GM18511 (cell line): Measurements from ENCODE around the gene BCAT1.
A peak's percentile ranks its signal among the peaks of the same experiment; 100 is the strongest.
"Not testable (repeated sequence)": the region's sequence is repeated elsewhere in the genome, so short reads cannot be mapped to it uniquely, and the experiment has no call there.

Source experiments
- ATAC-seq: cut with Tn5 transposase; IDR thresholded peaks from one replicate; pipeline ENCODE4 v1.9.1; 2021; ENCODE audit warnings: mild to moderate bottlenecking, moderate library complexity; ENCODE audit not compliant: unreplicated experiment

BCAT1 gene

DNA sequence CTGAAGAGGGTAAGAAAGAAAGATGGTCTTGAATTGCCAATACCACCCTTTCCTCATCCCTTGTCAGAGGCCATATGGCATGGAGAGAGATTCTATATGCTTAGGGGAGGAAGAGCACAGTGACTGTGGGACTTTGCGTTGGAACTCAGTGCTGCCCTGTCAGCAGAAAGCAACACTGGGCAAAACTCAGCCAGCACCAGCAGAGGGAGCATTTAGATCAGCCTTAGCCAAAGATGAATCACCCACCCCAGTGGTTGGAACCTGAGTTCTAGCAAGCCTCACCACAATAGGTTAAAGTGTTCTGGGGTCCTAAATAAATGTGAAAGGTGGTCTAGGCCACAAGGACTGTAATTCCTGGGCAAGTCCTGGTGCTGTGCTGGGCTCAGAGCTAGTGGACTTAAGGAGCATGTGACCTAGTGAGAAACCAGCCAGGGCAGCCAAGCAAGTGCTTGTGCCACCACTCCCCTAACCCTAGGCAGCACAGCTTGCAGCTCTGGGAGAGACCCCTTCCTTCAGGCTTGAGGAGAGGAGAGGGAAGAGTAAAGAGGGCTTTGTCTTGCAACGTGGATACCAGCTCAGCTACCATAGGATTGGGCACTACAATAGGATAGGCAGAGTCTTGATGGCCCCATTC is 11.4 kb upstream of the BCAT1 start:
- peak; percentile 90 for ATAC-seq

DNA sequence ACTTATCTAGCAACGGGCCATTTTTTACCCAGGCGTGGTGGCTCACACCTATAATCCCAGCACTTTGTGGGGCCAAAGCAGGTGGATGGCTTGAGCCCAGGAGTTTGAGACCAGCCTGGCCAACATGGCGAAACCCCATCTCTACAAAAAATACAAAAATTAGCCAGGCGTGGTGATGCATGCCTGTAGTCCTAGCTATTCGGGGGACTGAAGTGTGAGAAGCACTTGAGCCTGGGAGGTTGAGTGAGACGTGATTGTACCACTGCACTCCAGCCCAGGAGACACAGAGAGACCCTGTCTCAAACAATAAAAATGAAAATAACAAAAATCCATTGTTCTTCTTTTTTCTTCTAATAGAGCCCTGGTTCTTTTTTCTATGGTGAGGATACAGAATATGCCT is 7.5 kb upstream of the BCAT1 start:
- ATAC-seq: not testable (repeated sequence)

DNA sequence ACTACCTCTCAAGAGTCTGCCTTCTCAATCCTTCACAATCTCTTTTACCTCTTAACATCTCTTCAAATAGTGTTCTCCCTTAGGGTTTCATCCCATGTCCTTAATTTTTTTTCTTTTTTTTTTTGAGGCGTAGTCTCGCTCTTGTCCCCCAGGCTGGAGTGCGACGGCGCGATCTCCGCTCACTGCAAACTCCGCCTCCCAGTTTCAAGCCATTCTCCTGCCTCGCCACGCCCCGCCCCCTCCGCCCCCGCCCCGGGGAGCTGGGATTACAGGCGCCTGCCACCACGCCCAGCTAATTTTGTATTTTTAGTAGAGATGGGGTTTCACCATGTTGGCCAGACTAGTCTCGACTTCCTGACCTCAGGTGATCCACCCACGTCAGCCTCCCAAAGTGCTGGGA is 7.0 kb upstream of the BCAT1 start:
- ATAC-seq: no peak

DNA sequence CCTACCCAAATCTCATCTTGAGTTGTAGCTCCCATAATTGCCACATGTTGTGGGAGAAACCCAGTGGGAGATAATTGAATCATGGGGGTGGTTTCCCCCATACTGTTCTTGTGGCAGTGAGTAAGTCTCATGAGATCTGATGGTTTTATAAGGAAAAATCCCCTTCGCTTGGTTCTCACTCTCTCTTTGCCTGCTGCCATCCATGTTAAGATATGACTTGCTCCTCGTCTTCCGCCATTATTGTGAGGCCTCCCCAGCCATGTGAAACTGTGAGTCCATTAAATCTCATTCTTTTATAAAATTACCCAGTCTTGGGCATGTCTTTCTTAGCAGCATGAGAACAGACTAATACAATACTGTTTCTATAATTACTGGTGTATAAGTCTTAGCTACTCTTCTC is 6.5 kb upstream of the BCAT1 start:
- ATAC-seq: no peak

DNA sequence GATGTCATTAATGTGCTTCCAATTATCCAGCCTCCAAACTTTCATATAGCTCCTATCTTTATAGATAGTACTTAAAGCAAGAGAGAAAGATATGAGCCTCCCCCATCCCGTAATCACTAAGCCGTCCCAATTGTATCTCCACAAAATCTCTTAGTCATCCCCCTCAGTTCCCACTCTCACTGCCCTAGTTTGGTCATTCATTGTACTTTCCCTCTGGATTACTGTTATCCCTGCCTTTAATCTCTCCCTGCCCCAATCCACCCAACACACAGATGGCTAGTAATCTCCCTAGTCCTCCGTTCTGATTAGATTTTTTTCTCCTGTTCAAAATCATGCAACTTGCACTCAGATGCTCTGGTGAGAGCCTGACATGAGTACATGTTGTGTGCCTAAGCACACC is 5.4 kb upstream of the BCAT1 start:
- ATAC-seq: no peak

DNA sequence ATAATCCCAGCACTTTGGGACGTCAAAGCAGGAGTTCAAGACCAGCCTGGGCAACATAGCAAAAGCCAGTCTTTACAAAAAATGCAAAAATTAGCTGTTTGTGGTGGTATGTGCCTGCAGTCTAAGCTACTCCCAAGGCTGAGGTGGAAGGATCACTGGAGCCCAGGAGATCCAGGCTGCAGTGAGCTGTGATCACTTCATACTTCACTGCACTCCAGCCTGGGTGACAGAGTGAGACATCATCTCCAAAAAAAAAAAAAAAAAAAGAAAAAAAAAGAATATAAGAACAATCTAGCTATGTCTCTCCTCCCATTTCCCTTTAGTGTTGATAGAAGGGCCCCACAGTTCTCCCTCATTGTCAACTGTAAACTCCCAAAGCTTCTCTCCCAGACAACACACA is 3.5 kb upstream of the BCAT1 start:
- ATAC-seq: no peak

DNA sequence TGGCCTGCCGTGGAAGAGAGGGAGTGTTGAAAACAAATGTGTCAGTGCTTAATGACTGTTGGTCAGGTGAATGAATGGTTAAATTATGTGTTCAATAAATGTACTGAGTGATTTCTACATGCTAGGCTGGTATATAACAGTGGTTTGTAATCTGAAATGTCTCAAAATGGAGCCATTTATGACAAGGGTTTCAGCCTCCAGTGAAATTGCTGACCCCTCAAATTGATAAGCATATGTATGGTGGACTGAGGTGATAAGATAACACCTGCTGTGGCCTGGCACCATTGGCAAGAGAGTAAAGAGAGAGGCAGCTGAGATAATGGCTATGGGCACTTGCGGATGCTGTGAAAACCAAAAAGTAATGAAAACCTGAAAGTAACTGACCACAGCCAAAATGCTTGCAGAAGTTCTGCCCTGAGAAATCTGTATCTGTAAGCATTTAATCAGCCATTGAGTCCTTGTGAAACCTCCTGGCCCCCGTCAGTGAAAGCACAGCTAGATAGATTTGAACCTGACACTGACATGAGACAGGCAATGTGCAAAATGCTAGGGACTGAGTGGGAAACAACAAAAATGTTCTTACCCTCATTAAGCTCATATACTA is 1.4 kb upstream of the BCAT1 start:
- peak; percentile 49 for ATAC-seq

DNA sequence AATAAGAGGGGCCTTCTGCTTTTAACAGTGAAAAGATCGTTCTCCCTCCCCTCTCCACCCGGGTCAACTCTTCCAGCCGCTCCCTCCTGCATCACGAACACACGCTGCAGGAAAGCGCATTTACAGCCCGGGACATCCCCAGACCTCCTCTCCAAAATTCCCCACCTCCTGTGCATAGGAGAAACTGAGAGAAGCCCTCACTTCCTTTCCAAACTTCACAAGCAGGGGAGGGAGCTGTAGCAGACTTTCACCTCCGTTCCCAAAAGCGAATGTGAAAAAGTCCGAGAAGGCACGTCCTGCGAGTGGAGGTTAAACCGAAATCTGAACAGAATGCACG is 513 bp downstream of the BCAT1 start:
- no peak for ATAC-seq

DNA sequence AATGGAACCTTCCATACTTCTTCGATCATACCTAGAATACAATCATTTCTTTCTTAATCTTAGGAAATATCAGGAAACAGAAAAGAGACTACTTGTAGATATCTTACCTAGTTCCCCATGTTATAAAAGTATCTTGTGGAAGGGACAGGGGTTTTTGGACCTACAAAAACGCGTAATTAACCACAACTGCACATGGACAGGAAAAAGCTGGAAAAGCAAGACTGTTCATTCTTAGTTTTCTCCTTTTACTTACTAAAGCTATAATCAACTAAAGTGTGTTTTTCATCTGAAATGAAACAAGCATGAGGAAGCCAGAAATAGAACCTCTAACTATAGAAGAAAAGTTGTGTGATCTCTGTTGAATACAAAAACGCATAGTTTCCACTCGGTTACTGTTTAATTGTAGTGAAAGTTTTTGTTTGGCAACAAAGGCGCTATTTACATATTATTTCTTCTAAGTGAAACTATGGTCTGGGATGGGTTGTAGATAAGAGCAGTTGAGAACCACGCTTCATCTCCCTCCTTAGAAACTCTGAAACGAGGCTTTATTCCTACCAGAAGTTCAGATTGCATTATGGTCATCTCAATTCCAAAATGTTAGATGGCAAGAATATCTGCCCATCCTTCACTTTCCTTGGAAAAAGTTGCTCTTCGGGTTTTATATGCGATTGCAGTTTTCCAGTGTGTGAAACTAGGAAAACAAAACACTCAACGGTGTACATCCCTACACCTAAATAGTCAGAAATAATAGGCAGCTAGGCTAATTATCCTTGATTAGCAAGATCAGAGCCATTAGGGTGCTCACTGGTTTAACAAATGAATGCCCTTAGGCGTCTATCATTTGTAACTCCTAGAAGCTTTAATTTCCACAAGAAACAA is 1.1 kb downstream of the BCAT1 start:
- peak; percentile 34 for ATAC-seq

DNA sequence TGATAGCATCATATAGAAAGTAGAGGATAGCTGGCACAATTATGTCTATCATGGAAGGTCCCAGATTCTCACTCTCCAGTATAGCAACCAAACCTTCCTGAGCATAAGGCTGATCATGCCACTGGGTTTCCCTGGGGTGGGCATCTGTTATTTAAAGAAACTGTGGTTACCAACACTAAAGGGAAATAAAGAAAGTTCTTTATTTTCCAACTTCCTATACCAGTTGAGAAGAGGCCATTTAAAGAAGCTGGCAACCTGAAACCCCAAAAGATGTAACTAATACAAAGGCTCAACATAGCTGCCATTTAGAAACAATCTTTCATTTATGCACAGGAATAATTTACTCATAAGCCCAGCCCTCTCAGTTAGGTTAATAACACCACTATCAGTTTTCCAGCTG is 3.1 kb downstream of the BCAT1 start:
- ATAC-seq: no peak

DNA sequence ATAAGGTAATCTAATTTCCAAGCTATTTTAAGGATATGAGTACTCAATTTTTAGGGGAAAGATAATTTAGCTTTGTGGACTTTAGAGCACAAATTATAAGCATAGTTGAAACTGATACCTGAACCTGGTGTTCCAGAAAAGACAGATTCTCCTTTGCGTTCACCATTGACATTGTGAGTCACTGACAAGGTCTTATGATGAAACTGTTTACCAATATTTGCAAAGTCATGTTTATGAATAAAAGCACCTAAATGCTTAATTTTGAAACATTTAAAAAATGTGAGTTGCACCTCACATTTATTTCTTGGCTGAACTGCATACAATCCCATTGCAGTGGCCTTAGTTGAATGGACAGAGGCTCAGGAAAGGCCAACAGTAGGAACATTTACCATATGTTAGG is 3.9 kb downstream of the BCAT1 start:
- no peak for ATAC-seq

DNA sequence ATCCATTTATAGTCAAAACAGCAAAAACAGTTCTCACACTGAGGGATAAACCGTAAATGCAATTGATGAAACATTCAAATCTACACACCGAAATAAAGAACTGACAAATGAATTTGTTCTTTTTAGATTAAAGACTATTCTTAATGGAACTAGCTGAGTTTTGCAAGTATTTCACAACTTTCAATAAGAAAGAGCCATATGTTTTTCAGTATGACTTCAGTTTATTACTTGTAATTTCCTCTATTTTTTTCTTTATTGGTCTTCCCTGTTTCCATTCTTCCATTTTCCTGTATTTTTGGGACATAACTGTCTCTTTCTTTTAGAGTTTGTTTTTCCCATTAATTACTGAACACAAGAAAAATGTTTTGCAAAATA is 4.3 kb downstream of the BCAT1 start:
- no peak for ATAC-seq

DNA sequence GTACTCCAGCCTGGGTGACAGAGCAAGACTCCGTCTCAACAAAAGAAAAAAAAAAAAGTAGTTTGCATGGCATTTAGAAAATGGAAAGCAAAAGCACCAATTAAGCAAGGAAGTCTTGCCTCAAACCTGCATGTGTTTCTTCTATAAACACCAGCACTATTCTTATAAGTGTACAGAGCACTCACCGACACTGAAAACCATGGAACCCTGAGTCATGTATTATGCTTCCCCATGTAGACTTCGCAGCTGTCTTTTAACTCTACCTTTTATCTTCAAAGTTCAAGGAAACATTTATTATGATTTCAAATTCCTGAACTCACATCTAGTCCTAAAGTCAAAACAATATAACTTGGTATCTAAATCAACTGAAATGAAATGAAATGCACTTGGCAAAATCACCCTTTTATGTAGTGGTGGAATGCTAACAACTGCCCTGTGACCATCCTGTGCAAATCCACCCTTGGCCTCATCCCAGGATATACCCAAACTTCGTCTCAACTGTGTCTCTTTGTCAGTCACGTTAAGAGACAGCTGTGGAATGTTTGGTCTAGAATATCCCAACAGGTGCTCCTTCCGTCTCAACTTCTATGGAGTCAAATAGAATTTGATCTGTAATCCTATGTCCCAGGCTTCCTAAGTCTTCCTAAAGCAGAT is 4.8 kb downstream of the BCAT1 start:
- no peak for ATAC-seq

DNA sequence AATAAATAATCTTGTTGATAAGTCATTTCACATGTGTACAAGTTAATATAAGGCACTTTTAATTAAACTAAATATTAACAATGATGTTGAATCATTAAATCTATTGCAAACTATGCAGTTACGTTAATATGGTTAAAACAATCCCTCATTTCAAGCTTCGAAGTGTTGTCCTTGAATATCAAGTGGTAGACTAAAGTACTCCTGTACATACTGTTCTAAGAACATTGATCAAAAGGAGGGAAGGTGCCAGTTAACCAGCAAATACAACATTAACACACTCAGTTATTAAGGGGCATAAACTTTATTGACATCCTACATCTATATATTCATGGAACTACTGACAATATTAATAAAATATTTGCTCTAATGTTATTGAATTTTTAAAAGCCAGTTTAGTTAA is 8.7 kb downstream of the BCAT1 start:
- no peak for ATAC-seq

DNA sequence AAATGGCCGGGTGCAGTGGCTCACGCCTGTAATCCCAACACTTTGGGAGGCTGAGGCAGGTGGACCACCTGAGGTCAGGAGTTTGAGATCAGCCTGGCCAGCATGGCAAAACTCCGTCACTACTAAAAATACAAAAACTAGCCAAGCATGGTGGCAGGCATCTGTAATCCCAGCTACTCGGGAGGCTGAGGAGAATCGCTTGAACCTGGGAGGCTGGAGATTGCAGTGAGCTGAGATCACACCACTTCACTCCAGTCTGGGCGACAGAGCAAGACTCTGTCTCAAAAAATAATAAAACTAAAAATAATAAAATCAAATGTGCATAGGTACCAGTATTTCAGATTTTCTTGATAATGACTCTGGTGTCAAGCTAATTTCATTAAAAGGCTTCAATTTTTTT is 9.3 kb downstream of the BCAT1 start:
- ATAC-seq: not testable (repeated sequence)

DNA sequence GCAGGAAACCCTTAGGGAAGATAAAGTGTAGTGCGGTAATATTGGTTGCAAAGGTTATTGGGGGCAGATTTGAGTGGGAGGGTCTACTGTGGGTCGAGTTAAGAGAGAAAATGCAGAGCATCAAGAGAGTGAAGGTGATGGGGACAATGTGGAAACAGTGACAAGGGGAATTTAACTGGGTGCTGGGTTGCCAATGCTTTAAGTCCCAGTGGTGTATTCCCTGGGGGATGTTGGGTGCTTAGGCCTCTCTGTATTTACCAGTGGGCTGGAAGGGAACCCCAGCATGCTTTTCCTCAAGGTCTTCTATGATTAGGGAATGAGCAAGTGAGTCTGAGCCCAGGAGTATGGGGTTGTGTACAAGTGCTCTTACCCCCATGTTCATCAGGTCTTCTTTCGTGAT is 10.6 kb downstream of the BCAT1 start:
- no peak for ATAC-seq

DNA sequence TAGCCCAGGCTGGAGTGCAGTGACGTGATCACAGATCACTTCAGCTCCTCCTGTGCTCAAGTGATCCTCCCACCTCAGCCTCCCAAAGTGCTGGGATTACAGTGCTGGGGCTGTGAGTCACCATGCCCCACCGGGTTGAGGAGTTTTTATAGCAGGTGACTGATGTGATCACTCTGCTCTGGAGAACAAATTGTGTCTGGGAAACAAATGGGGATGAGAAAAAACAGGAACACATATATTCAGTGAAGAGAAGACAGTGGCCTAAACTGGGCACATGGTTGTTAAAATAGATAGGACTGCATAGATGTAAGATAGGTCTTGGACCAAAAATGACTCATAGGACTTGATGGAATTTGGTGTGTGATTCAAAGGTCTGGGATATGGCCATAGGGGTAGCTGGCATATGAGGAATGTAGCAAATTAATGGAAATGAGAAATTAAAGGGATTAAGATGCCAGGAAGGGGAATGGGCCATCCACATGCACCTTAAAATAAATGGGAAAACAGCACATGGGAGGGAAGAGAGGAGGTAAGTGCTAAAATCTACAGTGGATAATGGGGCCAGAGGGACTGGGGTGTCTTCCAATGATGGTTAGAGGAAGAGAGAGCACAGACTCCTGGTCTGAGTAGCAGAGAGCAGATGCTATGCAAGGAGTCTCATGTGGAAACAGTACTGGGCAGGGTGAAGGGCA is 11.2 kb downstream of the BCAT1 start:
- no peak for ATAC-seq

DNA sequence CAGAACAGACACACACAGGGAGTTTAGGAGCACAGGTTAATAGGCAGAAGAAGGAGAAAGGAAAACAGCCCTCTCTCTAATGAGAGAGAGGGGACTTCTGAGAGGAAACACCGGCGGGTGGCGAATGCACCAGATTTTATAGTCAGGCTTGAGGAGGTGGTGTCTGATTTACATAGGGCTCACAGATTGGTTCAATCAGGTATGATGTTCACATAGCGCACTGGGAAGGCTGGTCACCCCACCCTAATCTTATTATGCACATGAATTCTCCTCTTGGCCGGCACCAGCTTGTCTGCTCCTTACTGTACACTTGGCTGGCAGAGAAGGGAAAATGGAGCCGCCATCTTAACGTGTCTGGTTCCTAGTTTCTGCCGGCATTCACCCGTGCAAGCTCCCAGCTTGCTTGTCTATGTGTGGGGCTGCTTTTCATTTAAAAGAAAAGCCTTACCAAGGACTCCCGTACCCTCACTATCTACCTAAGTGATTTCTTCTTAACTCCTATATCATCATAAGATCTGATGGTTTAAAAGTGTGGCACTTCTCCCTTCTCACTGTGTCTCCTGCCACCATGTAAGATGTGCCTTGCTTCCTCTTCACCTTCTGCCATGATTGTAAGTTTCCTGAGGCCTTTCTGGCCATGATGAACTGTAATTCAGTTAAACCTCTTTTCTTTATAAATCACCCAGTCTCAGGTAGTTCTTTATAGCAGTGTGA is 15.1 kb downstream of the BCAT1 start:
- no peak for ATAC-seq

DNA sequence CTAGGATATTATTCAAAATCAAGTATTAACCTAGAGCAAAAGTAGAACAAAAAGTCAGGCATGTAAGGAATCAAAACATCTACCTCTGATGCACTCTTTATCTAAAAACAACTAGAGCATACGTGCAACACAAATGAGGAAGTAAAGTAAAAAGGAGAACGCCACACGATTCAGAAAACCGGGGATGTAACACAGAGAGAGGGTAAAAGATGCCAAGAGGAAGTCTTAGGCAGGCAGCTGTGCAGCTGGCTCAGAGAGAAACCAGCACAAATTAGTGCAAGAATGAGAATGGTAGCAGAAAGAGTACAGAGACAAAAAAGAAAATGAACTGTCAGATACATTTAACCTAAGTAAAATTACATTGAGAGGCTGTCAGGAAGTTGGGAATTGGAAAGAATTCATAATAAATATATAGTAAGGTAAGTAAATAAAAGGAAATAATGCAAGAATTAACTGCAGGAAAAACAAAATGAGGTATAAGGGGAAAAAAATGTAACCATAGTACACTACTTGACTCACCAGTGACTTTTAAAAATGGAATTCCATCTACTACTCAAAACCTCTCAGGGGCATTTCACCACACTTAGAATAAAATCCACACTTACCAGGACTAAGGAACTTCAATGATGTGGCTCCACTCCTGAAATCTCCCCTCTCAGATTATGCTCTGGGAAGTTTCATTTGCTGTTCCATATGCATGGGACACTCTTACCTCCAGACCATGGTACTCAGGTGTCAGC is 17.1 kb downstream of the BCAT1 start:
- ATAC-seq: peak; percentile 93

DNA sequence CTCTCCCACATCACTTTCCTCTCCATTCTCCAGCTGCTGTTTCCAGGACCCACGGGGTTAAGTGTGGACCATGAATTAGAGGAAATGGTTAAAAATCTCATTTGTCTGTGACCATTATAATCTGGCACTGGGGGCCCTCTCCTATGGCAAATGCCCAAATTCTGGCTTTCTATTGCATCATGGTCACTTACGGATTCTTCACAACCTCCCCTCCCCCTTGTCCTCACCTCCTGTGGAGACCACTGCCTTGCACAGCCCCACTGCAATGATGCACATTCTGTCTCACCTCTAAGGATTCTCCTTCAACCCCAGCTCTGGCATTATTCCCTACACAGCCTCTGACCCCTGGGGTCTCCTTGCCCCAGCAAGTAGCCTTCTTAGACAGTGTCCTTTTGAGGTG is 18.9 kb downstream of the BCAT1 start:
- no peak for ATAC-seq
